Regular cardiac myocyte (primary cell): ENCODE results near the gene STPG2. TPM values are rescaled to one million over a fixed set of nuclear protein-coding genes. Genes with fewer than 3 reads are reported as not detected.

Source experiments
- total RNA-seq: library from RNA; depleted of rRNA; stranded (reverse); fragments of >200 nt; gene quantifications from 2 replicates; pipeline ENCODE4 v1.2.3, GENCODE V29; 2014

The STPG2 gene
- total RNA-seq, result under 0.01 and 0.56 TPM in 2 replicates

DNA sequence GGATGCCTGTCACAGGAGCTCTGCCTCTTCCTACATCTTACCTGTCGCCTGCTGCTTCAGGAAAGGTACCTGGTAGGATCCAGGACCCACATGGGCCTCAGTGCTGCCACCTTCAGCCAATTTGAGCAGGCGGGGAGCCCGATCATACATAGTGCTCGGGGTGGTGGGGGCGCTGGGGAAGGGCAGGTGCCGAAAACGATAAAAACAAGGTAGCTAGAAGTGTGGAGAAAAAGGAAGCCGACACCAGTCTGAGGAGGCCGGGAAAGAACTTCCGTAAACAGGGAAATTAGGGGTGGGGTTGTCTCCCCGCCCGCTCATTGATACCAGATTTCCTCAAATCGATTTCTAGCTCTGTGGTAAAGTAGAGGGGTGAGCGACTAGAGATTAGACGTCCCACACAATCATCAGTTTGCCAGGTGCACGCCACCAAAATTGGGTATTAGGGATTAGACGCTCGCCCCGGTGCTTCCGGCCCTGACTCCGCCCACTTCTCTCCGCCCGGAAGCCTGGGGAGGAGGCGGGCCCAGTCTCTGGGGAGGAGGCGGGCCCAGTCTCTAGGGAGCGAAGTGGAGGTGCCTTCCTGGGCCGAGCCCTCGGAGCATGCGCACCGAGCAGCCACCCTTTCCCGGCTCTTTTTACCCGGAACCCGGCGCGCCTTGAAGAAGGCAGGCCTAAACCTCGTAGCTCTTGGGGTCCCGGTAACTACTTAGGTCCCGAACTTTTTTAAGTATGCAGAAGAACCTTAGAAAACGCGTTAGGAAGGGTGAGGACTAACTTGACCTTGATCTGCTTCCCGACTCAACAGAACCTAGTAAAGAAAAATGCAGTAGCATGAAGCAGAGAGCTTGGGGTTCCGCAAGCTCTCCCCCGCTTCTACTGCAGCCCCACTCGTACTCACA is at the start of gene STPG2:
STPG2 (minus strand) TSS at position 476 of the 899 bp plus-strand sequence.

Other genes with a start within 250 kb of the STPG2 start
- 60.3 and 69.0 TPM in 2 replicates for gene RAP1GDS1, start 117.9 kb upstream of the STPG2 start, total RNA-seq